ENCODE results near the gene USB1. TPM values are rescaled to one million over a fixed set of nuclear protein-coding genes. Genes with fewer than 3 reads are reported as not detected.

USB1 gene
- total RNA-seq, 4 donors from 2014 or later = 18.2 to 87.1 (median 27.6) TPM

DNA sequence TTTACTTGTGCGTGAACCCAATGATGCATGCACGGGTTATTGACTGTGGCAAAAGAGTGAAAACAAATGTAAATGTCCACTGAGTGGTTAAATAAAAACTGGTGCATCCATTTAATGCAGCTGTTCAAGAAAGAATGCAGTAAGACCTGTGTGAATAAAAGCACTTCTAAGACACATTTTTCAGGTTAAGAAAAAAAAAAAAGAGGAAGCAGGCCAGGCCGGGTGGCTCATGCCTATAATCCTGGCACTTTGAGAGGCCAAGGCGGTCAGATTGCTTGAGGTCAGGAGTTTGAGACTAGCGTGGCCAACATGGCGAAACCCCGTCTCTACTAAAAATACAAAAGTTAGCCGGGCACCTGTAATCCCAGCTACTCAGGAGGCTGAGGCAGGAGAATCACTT lies 42.1 kb upstream of the USB1 start:
- H3K4me3 ChIP-seq = no peak overlapping the region
- TF ChIP-seq CTCF (IDR thresholded peaks at IDR 0.05) (no peak), POLR2A (IDR thresholded peaks at IDR 0.05) (no peak), POLR2AphosphoS5 (IDR thresholded peaks at IDR 0.05) (no peak), EP300 (IDR thresholded peaks at IDR 0.05) (no peak)
- no peaks in the 10 kb centered on the region for H3K36me3 ChIP-seq
- no peak overlapping the region for H3K27ac ChIP-seq
- ATAC-seq = no peak
- 80 to 88% methylated on average over 2 to 8 of the region's 8 CpGs for WGBS, 2 donors (ENCODE audit: low coverage in 1 of 2)
- H3K9me3 ChIP-seq = no peaks in the 10 kb centered on the region
- H3K27me3 ChIP-seq = no peaks in the 10 kb centered on the region
- H3K4me1 ChIP-seq = no peaks in the 10 kb centered on the region

DNA sequence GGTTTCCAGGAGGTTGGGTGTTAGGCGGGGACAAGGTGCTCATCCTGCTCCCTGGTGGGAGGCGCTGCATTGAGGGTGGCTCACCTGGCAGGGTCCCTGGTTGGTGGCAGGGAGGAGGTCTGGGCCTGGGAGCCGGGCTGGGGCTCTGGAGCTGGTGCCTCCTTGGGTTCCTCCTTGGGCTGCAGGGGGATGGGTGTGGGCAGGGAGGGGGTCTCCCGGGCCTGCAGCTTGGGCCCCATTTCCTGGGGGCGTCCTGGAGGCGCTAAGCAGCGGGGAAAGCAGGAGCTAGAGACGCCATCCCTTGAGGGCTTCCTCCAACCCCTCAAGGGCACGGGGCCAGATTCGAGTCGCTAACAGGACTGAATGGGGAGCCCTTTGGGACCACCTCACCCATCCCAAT lies 41.4 kb upstream of the USB1 start:
- Histone ChIP-seq H3K9me3 (no peaks in the 10 kb centered on the region), H3K27ac (no peak overlapping the region), H3K4me1 (no peaks in the 10 kb centered on the region), H3K27me3 (no peaks in the 10 kb centered on the region), H3K4me3 (no peak overlapping the region), H3K36me3 (no peaks in the 10 kb centered on the region)
- ATAC-seq = no peak
- TF ChIP-seq CTCF (IDR thresholded peaks at IDR 0.05) (no peak), POLR2A (IDR thresholded peaks at IDR 0.05) (no peak), POLR2AphosphoS5 (IDR thresholded peaks at IDR 0.05) (no peak), EP300 (IDR thresholded peaks at IDR 0.05) (no peak)
- 55 to 73% methylated on average over 2 to 3 of the region's 11 CpGs for WGBS, 2 donors (ENCODE audit: low coverage in 1 of 2)

DNA sequence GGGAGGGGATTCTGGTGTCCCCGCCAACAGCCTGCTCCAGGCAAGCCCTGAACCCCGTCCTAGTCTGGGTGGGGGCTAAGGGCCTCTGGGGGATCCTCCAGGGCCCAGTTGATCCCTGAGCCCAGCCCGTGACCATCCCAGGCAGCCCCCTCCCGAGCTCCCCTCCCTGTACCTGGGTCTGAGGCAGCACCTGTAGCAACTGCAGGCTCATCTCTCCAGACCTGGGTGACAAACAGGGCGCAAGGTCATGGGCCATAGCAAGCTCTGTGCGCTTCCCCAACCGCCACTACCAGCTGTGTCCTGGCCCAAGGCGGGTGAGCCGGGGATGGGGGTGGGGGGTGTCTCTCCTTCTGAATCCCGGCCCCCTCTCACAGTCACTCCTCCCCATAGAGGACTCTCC lies 40.9 kb upstream of the USB1 start:
- ATAC-seq = no peak
- H3K4me1 ChIP-seq = no peaks in the 10 kb centered on the region
- H3K27ac ChIP-seq = no peak overlapping the region
- H3K36me3 ChIP-seq = no peaks in the 10 kb centered on the region
- H3K4me3 ChIP-seq = no peak overlapping the region
- TF ChIP-seq POLR2A (IDR thresholded peaks at IDR 0.05) (no peak), POLR2AphosphoS5 (IDR thresholded peaks at IDR 0.05) (no peak), EP300 (IDR thresholded peaks at IDR 0.05) (no peak), CTCF (IDR thresholded peaks at IDR 0.05) (no peak)
- H3K27me3 ChIP-seq = no peaks in the 10 kb centered on the region
- no peaks in the 10 kb centered on the region for H3K9me3 ChIP-seq
- WGBS, 2 donors (ENCODE audit: low coverage in 1 of 2) = no CpG with 5 or more reads among the region's 10 CpGs

DNA sequence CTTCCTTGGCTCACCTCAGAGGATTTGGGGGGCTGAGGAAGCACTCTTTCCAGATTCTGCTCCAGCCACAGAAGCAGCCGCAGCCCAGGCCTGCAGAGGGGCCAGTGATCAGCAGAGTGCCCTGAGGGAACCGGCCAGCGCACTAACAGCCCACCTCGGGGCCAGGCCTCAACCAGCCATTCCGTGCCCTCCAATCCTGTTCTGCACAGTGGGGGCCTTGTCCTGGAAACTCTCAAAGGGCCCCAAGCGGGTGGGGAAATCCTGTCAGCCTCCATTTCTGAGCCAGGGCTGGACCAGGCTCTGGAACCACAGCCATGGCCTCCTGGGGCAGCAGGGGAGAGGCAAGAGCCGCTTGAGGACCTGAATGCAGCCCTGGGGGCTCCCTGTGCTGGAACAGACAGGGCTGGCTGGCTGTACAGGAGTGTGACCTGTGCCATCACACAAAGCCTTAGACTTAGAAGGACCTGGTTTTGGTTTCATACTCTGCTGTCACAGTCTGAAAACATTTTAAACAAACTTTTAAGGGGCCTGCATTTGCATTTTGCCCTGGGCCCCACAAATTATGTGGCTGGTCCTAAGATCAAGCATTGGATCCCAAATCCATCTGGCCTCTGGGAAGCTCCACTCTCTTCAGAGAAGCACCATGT lies 40.3 kb upstream of the USB1 start:
- Histone ChIP-seq H3K27ac (no peak overlapping the region), H3K9me3 (no peaks in the 10 kb centered on the region), H3K4me3 (no peak overlapping the region), H3K36me3 (no peaks in the 10 kb centered on the region), H3K4me1 (no peaks in the 10 kb centered on the region), H3K27me3 (no peaks in the 10 kb centered on the region)
- ATAC-seq = no peak
- TF ChIP-seq CTCF (IDR thresholded peaks at IDR 0.05) (no peak), EP300 (IDR thresholded peaks at IDR 0.05) (no peak), POLR2AphosphoS5 (IDR thresholded peaks at IDR 0.05) (no peak), POLR2A (IDR thresholded peaks at IDR 0.05) (no peak)
- 80% methylated on average over 1 of the region's 7 CpGs; no CpG with 5 or more reads in 1 of the 2 donors for WGBS, 2 donors (ENCODE audit: low coverage in 1 of 2)

- ATAC-seq = no peak
- no peaks in the 10 kb centered on the region for H3K9me3 ChIP-seq
- H3K4me3 ChIP-seq = no peak overlapping the region
- H3K36me3 ChIP-seq = no peaks in the 10 kb centered on the region
- no peak for TF ChIP-seq EP300 (IDR thresholded peaks at IDR 0.05)
- H3K27me3 ChIP-seq = no peaks in the 10 kb centered on the region
- H3K4me1 ChIP-seq = no peaks in the 10 kb centered on the region
- WGBS, 2 donors (ENCODE audit: low coverage in 1 of 2) = 36 to 42% methylated on average over 2 of the region's 2 CpGs
- no peak overlapping the region for H3K27ac ChIP-seq
Observed at GRCh38 chr16:57961538-57961937, 39.7 kb upstream of the USB1 start.

Data from gastroesophageal sphincter (tissue), 4 donors.